Ovary (tissue), 3 donors: ENCODE results near the gene TLCD3A.
A peak's percentile ranks its signal among the peaks of the same experiment; 100 is the strongest.

Source experiments
- CTCF ChIP-seq, 3 donors: fragments of 450-650 bp in 2 of 3; fragments of 200-600 bp in 1 of 3; IDR thresholded peaks; one replicate each; pipeline versions ENCODE4 v1.5.1 to v1.8.0; 2016 to 2022; ENCODE audit warnings: antibody characterized with exemption in 3 of 3, mild to moderate bottlenecking in 1 of 3
- EP300 ChIP-seq: sonication (generic); formaldehyde crosslinking; IDR thresholded peaks from one replicate; pipeline ENCODE4 v1.6.1; 2017; ENCODE audit warnings: antibody characterized with exemption
- POLR2A ChIP-seq: fragments of 450-650 bp; IDR thresholded peaks from one replicate; pipeline ENCODE4 v1.6.1; 2017; ENCODE audit warnings: antibody characterized with exemption, mild to moderate bottlenecking, moderate library complexity
- donor health status: DM: no; HTN: no; CAD: no.

GRCh38 chr17:781805-782731 lies 49.7 kb downstream of the TLCD3A start, which contains the start of the genes GLOD4 and MRM3:
- TF ChIP-seq POLR2A (peak; percentile 82), CTCF (IDR thresholded peaks at IDR 0.05) (peak in 2 of 3 donors; percentile 49 to 68), EP300 (no peak)
